Epithelial cell of esophagus (primary cell): ENCODE results near the gene THADA.

Experiments
- DNase-seq: peaks from one replicate; pipeline ENCODE4 v3.0.0; 2010; ENCODE audit warnings: low read depth
- H3K4me3 ChIP-seq: 2 replicates; pipeline ENCODE4 v1.5.1; 2011; ENCODE audit warnings: mild to moderate bottlenecking, low read length, control low read depth
- TF ChIP-seq, protein P1 (sequence below): IDR thresholded peaks from 2 replicates; pipeline ENCODE4 v1.5.1; 2011; ENCODE audit warnings: low read depth, mild to moderate bottlenecking, low read length, control low read depth, inconsistent platforms; ENCODE audit not compliant: insufficient read depth; ENCODE audit errors: missing control alignments

THADA gene

GRCh38 chr2:43383533-43383932, 212.3 kb downstream of the THADA start:
- TF ChIP-seq, protein P1, sequence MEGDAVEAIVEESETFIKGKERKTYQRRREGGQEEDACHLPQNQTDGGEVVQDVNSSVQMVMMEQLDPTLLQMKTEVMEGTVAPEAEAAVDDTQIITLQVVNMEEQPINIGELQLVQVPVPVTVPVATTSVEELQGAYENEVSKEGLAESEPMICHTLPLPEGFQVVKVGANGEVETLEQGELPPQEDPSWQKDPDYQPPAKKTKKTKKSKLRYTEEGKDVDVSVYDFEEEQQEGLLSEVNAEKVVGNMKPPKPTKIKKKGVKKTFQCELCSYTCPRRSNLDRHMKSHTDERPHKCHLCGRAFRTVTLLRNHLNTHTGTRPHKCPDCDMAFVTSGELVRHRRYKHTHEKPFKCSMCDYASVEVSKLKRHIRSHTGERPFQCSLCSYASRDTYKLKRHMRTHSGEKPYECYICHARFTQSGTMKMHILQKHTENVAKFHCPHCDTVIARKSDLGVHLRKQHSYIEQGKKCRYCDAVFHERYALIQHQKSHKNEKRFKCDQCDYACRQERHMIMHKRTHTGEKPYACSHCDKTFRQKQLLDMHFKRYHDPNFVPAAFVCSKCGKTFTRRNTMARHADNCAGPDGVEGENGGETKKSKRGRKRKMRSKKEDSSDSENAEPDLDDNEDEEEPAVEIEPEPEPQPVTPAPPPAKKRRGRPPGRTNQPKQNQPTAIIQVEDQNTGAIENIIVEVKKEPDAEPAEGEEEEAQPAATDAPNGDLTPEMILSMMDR: no peak
- DNase-seq: no peak

GRCh38 chr2:43379494-43379893, 216.3 kb downstream of the THADA start:
- DNase-seq: no peak
- no peak overlapping the region for H3K4me3 ChIP-seq
- TF ChIP-seq, protein P1: no peak

More at GRCh38 chr2:43383533-43383932, 212.3 kb downstream of the THADA start:
- H3K4me3 ChIP-seq: no peak overlapping the region

DNA sequence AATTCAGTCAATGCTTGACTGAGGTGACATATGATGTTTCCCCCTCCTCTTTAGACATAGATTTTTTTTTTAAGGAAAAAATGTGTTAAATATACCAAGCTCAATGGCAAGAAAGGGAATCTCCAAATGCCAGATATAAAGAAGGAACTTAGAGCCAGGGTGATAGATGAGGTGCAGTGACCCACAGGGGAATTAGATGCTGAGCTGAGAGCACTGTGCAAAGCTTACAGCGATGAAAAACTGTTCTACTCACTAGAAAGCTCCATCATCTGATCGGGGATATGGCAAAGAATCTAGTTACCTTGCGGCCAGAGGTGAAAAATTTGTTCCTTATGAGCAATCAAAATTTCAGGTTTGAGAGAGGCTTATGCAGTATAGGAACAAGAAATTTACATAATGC, 218.5 kb downstream of the THADA start:
- no peak overlapping the region for H3K4me3 ChIP-seq
- DNase-seq: no peak
- TF ChIP-seq, protein P1: no peak

GRCh38 chr2:43376523-43377198, 219.2 kb downstream of the THADA start:
- H3K4me3 ChIP-seq: no peak overlapping the region
- TF ChIP-seq, protein P1: no peak
- DNase-seq: no peak

GRCh38 chr2:43375746-43376522, 219.9 kb downstream of the THADA start:
- no peak overlapping the region for H3K4me3 ChIP-seq
- DNase-seq: no peak
- TF ChIP-seq, protein P1: no peak

DNA sequence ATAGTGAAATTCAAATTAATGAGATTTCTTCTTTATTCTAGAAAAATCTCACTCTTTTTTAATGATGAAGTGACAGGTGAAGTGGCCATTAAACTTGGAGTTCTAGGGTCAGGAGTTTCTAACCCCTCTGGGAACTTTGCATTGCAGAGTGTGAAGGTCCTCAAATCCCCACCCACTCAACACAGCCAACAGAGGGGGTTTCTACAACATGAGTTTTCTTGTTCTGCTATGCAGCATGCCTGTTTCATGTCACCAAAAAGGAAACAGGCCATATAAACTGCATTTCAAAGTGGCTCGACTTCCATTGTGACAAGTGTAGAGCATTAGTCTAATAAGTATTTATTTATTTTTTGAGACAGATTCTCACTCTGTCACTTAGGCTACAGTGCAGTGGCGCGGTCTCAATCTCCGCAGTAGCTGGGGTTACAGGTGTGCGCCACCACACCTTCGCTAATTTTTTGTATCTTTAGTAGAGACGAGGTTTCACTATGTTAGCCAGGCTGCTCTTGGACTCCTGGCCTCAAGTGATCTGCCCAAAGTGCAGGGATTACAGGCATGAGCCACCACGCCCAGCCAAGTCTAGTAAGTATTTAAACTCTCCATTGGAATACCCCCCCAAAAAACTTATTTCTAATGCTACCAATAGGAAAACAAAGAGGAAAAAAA, 223.3 kb downstream of the THADA start:
- TF ChIP-seq, protein P1: no peak
- no peak for DNase-seq

More for the DNA sequence above, 223.3 kb downstream of the THADA start:
- no peak overlapping the region for H3K4me3 ChIP-seq
